AG09319 (cell line): ENCODE results near the gene POLE.

Source experiments
- DNase-seq: peaks from one replicate; pipeline ENCODE4 v3.0.0-alpha.2; 2010; ENCODE audit warnings: low read depth; ENCODE audit errors: extremely low read depth
- CTCF ChIP-seq: IDR thresholded peaks from 2 replicates; pipeline ENCODE4 v1.5.1; 2011; ENCODE audit warnings: low read depth, mild to moderate bottlenecking, inconsistent platforms, low read length, moderate library complexity

The POLE gene

GRCh38 chr12:132723015-132723763 lies 36.0 kb upstream of the POLE start:
- no peak for TF ChIP-seq CTCF
- DNase-seq, result no peak

- no peak for DNase-seq
- TF ChIP-seq CTCF, result no peak
Measured at GRCh38 chr12:132720606-132721345, 33.6 kb upstream of the POLE start.

- no peak for DNase-seq
- no peak for TF ChIP-seq CTCF
Measured at GRCh38 chr12:132719954-132720324, 32.8 kb upstream of the POLE start.

- TF ChIP-seq CTCF, result no peak
- DNase-seq, result no peak
Measured at GRCh38 chr12:132719141-132719953, 32.2 kb upstream of the POLE start.

- TF ChIP-seq CTCF, result no peak
- no peak for DNase-seq
Measured at GRCh38 chr12:132718644-132719043, 31.5 kb upstream of the POLE start.

GRCh38 chr12:132717531-132718387 lies 30.6 kb upstream of the POLE start:
- DNase-seq, result no peak
- no peak for TF ChIP-seq CTCF
